A673 (cell line): ENCODE results near the gene MYO1D.

Experiments used
- EZH2 ChIP-seq: fragments of 200-600 bp; sonication (generic); IDR thresholded peaks from 2 replicates; pipeline ENCODE4 v1.6.1; 2017; ENCODE audit warnings: borderline replicate concordance, low read depth, mild to moderate bottlenecking, mixed read lengths, antibody characterized with exemption, low read length; ENCODE audit not compliant: poor library complexity, severe bottlenecking
- TF ChIP-seq, protein P1 (sequence below): fragments of 300-800, 200-600 bp; sonication (generic); conservative IDR thresholded peaks from 2 replicates; pipeline ENCODE4 v1.5.1; 2017; ENCODE audit warnings: low read depth, mild to moderate bottlenecking, antibody characterized with exemption, low read length, moderate library complexity, mixed read lengths

DNA sequence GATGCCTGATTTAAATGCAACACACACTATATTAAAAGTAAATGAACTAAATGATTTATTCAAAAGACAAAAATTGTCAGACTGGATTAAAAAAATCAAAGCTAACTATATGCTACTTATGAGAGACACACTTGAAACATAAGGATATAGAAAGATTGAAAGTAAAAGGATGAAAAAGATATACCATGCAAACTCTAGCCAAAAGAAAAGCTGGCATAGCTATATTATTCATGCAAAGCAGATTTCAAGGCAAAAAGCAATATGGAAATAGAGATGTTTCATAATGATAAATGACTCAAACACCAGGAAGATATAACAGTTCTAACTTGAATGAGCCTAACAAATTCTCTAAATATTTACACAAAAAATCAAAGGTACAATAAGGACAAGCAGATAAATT, 149.2 kb downstream of the MYO1D start:
- TF ChIP-seq, protein P1, sequence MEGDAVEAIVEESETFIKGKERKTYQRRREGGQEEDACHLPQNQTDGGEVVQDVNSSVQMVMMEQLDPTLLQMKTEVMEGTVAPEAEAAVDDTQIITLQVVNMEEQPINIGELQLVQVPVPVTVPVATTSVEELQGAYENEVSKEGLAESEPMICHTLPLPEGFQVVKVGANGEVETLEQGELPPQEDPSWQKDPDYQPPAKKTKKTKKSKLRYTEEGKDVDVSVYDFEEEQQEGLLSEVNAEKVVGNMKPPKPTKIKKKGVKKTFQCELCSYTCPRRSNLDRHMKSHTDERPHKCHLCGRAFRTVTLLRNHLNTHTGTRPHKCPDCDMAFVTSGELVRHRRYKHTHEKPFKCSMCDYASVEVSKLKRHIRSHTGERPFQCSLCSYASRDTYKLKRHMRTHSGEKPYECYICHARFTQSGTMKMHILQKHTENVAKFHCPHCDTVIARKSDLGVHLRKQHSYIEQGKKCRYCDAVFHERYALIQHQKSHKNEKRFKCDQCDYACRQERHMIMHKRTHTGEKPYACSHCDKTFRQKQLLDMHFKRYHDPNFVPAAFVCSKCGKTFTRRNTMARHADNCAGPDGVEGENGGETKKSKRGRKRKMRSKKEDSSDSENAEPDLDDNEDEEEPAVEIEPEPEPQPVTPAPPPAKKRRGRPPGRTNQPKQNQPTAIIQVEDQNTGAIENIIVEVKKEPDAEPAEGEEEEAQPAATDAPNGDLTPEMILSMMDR, result no peak
- no peak for TF ChIP-seq EZH2
